Mucosa of descending colon (tissue), 3 donors: ENCODE measurements around the gene BTBD19. TPM values are rescaled to one million over a fixed set of nuclear protein-coding genes. Genes with fewer than 3 reads are reported as not detected.

Experiments
- ATAC-seq: fragments of 200-7000 bp; cut with Tn5 transposase; one replicate; pipeline ENCODE4 v1.9.1; 2020; ENCODE audit warnings: mild to moderate bottlenecking, moderate library complexity
- DNase-seq, 3 donors: peaks; one replicate each; pipeline ENCODE4 v3.0.0-alpha.2; 2020
- H3K36me3 ChIP-seq: fragments of 200-600 bp; one replicate; pipeline ENCODE4 v1.8.0; 2021; ENCODE audit warnings: low read depth, mild to moderate bottlenecking
- H3K4me1 ChIP-seq: fragments of 200-600 bp; one replicate; pipeline ENCODE4 v1.8.0; 2021; ENCODE audit warnings: low read depth, mild to moderate bottlenecking
- H3K4me3 ChIP-seq: fragments of 200-600 bp; one replicate; pipeline ENCODE4 v1.8.0; 2021; ENCODE audit warnings: mild to moderate bottlenecking
- H3K9me3 ChIP-seq: fragments of 200-600 bp; one replicate; pipeline ENCODE4 v1.8.0; 2021; ENCODE audit warnings: mild to moderate bottlenecking
- intact Hi-C, 2 donors: fragments of 100-400 bp; cut with DNase I in 1 of 2; cut with micrococcal nuclease in 1 of 2; formaldehyde crosslinking; loops; one replicate each; pipeline versions ENCODE4 v1.11.0 to v1.11.1; 2022; cut with DNase I, micrococcal nuclease
- total RNA-seq, 3 donors: library from RNA; stranded (reverse); fragmentation: NEBNext Ultra II Directional in 2 of 3; extraction: Animal tissue kit (Norgen Biotek cat#: 25700) in 2 of 3; gene quantifications; one replicate each; pipeline versions ENCODE4 v1.2.1 to v1.2.4, GENCODE V29; 2021 to 2023
- TF ChIP-seq, protein P1 (sequence below): fragments of 200-600 bp; IDR thresholded peaks from one replicate; pipeline ENCODE4 v1.8.0; 2022; ENCODE audit warnings: antibody characterized with exemption, mild to moderate bottlenecking
- donor health status: DM: no; HTN: no; CAD: no; lungs with moderate emphysema.
- donor health status: DM: no; HTN: no; CAD: no.
- donor health status: DM: no; HTN: yes; CAD: no.

The BTBD19 gene
- total RNA-seq, 3 donors from 2014 or later: 2.8 to 4.4 (median 3.2) TPM

GRCh38 chr1:44849575-44850132, 41.3 kb downstream of the BTBD19 start:
- Histone ChIP-seq H3K4me3 (no peak overlapping the region), H3K9me3 (no peaks in the 10 kb centered on the region)
- TF ChIP-seq, protein P1, sequence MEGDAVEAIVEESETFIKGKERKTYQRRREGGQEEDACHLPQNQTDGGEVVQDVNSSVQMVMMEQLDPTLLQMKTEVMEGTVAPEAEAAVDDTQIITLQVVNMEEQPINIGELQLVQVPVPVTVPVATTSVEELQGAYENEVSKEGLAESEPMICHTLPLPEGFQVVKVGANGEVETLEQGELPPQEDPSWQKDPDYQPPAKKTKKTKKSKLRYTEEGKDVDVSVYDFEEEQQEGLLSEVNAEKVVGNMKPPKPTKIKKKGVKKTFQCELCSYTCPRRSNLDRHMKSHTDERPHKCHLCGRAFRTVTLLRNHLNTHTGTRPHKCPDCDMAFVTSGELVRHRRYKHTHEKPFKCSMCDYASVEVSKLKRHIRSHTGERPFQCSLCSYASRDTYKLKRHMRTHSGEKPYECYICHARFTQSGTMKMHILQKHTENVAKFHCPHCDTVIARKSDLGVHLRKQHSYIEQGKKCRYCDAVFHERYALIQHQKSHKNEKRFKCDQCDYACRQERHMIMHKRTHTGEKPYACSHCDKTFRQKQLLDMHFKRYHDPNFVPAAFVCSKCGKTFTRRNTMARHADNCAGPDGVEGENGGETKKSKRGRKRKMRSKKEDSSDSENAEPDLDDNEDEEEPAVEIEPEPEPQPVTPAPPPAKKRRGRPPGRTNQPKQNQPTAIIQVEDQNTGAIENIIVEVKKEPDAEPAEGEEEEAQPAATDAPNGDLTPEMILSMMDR: no peak

GRCh38 chr1:44851308-44851707, 43.0 kb downstream of the BTBD19 start:
- DNase-seq (no peak), ATAC-seq (no peak)
- no peak overlapping the region for H3K4me3 ChIP-seq
- no peaks in the 10 kb centered on the region for H3K9me3 ChIP-seq
- H3K36me3 ChIP-seq: no peaks in the 10 kb centered on the region
- no peaks in the 10 kb centered on the region for H3K4me1 ChIP-seq
- TF ChIP-seq, protein P1: no peak
- intact Hi-C loops: no loop called here

More at GRCh38 chr1:44849575-44850132, 41.3 kb downstream of the BTBD19 start:
- ATAC-seq (no peak), DNase-seq (no peak)
- Histone ChIP-seq H3K4me1 (no peaks in the 10 kb centered on the region), H3K36me3 (no peaks in the 10 kb centered on the region)
- intact Hi-C loops: no loop called here

GRCh38 chr1:44853201-44853600, 44.9 kb downstream of the BTBD19 start:
- ATAC-seq: no peak
- no peak overlapping the region for H3K4me3 ChIP-seq
- intact Hi-C loops: no loop called here
- no peaks in the 10 kb centered on the region for H3K4me1 ChIP-seq
- DNase-seq: no peak
- H3K36me3 ChIP-seq: no peaks in the 10 kb centered on the region
- TF ChIP-seq, protein P1: no peak
- no peaks in the 10 kb centered on the region for H3K9me3 ChIP-seq

- H3K9me3 ChIP-seq: no peaks in the 10 kb centered on the region
- intact Hi-C loops: no loop called here
- no peak overlapping the region for H3K4me3 ChIP-seq
- no peaks in the 10 kb centered on the region for H3K36me3 ChIP-seq
- no peaks in the 10 kb centered on the region for H3K4me1 ChIP-seq
- DNase-seq (no peak), ATAC-seq (no peak)
- TF ChIP-seq, protein P1: no peak
Measured at GRCh38 chr1:44854970-44855369, 46.6 kb downstream of the BTBD19 start.

GRCh38 chr1:44855742-44856141, 47.4 kb downstream of the BTBD19 start:
- no peaks in the 10 kb centered on the region for H3K9me3 ChIP-seq
- no peaks in the 10 kb centered on the region for H3K4me1 ChIP-seq
- ATAC-seq: peak; percentile 56
- intact Hi-C loops: no loop called here
- TF ChIP-seq, protein P1: no peak
- no peak for DNase-seq
- H3K36me3 ChIP-seq: no peaks in the 10 kb centered on the region
- no peak overlapping the region for H3K4me3 ChIP-seq

- H3K36me3 ChIP-seq: no peaks in the 10 kb centered on the region
- TF ChIP-seq, protein P1: no peak
- no peak overlapping the region for H3K4me3 ChIP-seq
- DNase-seq (no peak), ATAC-seq (no peak)
- intact Hi-C loops: no loop called here
- H3K4me1 ChIP-seq: no peaks in the 10 kb centered on the region
- H3K9me3 ChIP-seq: no peaks in the 10 kb centered on the region
Measured at GRCh38 chr1:44857446-44857845, 49.1 kb downstream of the BTBD19 start.
